GM18867 (cell line): ENCODE results near the gene GREB1.
"Not testable (repeated sequence)": the region's sequence is repeated elsewhere in the genome, so short reads cannot be mapped to it uniquely, and the experiment has no call there.

Experiments
- ATAC-seq: cut with Tn5 transposase; IDR thresholded peaks from one replicate; pipeline ENCODE4 v1.9.1; 2021; ENCODE audit warnings: mild to moderate bottlenecking, moderate library complexity; ENCODE audit not compliant: unreplicated experiment

GREB1 gene

GRCh38 chr2:11658208-11659114, 124.6 kb downstream of the GREB1 start:
- no peak for ATAC-seq

- no peak for ATAC-seq
These were observed 125.2 kb downstream of the GREB1 start for GRCh38 chr2:11659115-11659475.

GRCh38 chr2:11659851-11660250, 126.0 kb downstream of the GREB1 start:
- ATAC-seq = no peak

GRCh38 chr2:11660396-11660795, 126.6 kb downstream of the GREB1 start:
- not testable (repeated sequence) for ATAC-seq

- ATAC-seq = no peak
These were observed 128.1 kb downstream of the GREB1 start for GRCh38 chr2:11661891-11662435.

DNA sequence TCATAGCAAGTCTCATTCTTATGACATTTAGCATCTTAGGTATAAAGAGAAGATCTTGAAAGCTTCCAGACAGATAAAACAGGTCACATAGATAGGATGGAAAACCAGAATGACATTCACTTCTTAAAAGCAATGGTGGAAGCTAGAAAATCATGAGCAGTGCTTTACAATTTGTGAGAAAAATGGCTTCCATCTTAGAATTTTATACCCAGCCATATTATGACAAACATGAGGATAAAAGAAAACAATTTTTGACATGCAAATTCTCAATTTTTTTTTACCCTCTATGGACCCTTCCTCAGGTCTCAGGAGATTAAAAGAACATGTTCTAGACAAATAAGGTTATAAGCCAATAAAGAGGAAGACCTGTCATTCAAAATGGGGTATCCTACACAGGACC, 129.0 kb downstream of the GREB1 start:
- ATAC-seq = no peak

GRCh38 chr2:11663427-11663826, 129.6 kb downstream of the GREB1 start:
- no peak for ATAC-seq

DNA sequence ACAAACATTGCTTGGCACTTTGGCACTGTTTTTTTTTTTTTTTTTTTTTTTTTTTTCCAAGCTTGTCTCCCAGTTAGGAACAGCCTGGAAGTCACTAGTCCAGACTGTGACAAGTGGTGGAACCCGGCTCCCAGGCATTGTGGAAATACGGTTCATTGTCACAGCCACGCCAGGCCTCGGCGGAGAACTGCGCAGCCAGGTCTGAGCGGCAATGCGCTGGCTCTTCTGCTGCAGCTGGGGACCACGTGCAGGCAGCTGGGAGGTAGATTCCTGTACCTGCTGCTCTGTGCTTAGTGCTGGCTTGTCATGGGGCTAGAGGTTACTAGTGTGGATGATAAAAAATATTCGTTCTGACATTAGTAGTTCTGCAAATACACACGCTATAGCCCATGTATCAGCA, 131.2 kb downstream of the GREB1 start:
- no peak for ATAC-seq

DNA sequence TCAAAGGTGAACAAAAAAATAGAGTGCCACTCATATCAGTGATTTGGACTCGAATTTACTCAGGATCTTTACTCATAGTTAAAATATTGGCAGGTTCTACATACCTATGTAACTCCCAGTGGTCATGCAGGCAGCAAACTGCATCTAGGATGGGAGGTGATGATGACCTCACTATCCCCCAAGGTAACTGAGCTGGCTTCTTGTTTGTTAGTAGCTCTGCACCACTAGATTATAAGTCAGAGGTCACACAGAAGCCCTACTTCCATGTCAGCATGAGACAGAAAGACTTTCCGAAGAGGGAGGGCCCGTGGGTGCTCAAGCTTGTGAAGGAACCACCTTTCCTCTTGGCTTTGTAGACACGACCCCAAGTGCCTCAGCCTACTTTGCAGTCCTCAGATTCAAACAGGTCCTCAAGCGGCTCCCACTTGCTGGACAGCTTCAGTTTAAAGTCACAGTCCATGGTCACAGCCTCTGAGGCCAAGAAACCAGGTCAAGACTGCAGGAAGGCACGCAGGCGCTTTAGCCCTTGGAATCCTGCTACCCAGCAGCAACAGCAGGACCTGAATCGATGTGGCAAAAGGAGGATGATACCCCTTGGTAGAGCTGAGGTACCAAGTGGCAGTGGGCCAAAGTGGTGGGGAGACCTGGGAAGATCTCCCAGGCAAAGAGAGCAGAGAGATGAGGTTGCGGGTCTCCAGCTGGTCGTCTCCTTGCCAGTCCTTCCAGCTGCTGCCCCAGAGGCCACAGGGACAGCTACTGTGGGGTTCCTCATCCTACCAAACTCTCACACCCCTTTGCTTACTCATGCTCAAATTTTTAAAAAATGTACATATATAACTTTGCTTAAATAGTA, 131.9 kb downstream of the GREB1 start:
- ATAC-seq = no peak

- no peak for ATAC-seq
These were observed 133.3 kb downstream of the GREB1 start for GRCh38 chr2:11667194-11667593.

GRCh38 chr2:11667866-11668637, 134.2 kb downstream of the GREB1 start:
- ATAC-seq = no peak

DNA sequence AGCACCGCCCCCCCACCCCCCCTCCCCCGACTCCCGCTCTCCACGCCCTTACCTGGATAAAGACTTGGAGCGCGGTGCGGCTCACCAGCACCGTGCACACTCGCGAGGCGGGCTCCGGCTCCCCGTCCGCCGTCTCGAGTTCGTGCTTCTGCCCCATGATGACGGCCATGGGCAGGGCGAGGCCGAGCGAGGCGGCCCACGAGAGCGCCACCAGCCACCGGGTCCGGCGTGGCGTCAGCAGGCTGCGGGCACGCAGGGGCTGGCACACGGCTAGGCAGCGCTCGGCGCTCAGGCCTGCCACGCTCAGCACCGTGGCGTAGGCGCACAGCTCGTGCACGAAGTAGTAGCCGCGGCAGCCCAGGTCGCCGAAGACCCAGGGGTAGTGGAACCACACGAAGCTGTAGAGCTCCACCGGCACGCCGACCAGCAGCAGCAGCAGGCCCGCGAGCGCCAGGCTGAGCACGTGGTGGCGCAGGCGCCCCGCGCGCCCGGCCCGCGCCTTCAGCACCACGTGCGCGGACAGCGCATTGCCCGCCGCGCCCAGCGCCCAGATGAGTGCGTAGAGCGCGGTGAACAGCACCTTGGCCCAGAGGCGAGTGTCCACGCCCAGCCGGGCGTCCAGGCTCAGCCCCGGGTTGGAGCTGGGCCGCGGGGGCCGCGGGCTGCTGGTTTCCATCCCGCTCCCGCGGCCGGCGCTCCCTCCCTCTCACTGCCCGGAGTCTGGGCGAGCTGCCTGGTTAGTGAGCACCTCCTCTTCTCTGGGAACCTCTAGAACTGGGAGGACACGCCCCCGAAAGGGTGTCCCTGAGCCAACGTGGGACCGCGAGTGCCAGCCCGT, 135.8 kb downstream of the GREB1 start, which contains the start of gene NTSR2:
NTSR2 (minus strand) TSS at position 742 of the 838 bp plus-strand sequence; CDS start at position 676, 66 bp downstream.
- ATAC-seq = no peak

- ATAC-seq = no peak
These were observed 138.6 kb downstream of the GREB1 start for GRCh38 chr2:11672407-11672806.

DNA sequence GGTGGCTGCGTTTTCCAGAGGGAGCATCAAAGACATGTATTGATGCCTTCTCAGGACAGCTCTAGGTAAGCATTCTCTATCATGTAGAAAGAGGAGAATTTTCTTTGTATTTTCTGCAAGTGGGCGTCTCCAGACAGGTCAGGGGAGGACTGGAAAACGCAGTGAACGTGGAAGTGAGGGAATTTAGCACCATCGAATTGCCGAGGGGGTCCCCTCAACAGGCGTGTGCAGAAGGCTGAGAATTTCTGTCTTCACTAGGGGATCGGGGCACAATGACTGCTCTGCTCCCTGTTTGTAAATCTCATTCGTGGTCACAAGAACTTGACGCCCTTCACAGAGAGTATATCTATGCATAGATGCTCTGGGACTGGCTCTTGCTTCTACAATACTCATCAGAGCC, 141.1 kb downstream of the GREB1 start:
- ATAC-seq = no peak

- ATAC-seq = no peak
These were observed 141.7 kb downstream of the GREB1 start for GRCh38 chr2:11675423-11676112.

- ATAC-seq = no peak
These were observed 142.8 kb downstream of the GREB1 start for GRCh38 chr2:11676640-11677039.

DNA sequence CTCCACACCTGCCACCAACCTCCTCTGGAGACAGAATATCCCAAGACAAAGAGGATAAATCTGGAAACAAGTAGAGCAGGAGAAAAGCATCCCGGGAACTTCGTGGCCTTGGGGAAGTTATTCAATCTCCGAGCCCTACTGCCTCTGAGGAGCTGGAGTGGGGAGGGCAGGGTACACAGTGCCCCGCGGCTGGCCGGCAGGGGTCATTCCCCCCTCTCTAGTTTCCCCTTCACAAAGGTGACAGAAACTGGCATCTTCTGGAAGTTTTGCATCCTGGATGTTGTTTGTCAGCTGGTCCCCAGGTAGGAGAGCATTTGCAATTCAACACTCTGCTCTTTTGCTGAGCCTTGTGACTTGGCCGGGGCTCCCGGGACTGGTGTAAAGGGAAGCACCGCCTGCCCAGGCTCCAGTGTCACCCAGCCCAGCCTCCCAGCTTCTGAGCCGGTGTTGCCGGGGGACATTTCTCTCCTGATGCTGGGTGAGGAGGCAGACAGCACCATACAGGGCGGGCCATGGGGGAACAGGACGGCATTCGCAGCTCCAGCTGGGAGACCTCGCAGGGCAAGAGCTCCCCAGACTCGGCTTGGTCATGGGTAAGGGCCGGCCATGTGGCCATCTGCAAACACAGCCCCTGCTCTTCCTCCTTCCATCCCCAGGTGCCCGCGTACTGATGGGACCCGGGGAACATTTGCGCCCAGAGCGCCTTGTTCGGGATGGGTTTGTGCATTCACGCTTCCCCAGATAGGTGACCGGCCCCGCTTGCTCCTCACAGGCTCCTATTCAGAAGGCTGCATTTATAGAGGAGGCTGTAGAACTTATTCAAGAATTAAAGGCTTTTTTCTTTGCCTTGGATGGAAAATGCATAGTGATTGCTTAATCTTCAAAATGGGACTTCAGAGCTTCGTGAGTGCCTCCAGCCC, 143.6 kb downstream of the GREB1 start:
- ATAC-seq = no peak

DNA sequence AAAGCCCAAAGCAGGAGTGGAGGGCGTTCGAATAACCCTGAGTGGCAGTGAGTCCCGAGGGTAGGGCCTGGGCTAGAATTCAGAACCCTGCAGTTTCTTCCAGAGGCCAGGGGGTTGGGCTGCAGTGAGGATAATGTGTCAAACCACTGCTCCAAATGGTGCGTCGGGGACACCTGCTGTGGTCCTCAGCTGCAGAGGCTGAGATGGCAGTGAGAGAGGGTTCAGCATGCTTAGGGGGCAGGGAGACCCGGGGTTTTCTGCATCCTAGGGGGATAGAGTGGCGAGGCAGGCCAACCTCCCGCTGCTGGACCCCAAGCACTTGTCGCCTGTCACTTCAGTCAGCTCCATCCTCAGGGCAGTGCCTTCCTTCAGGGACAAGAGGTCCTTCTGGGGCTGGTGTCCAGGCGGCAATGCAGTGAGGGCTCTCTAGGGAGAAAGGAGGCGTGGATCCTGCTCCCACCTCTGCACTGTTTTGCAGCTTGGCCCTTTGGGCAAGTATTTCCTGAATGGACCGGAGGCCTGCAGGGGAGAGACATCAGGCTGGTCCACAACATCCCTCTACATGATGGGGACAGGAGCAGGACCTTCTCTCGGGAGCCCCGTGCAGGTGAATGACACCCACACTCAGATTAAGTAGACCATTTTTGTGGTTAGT, 144.6 kb downstream of the GREB1 start:
- ATAC-seq = no peak
